Thoracic aorta (tissue), 2 donors: ENCODE results near the gene PARVB. TPM values are rescaled to one million over a fixed set of nuclear protein-coding genes. Genes with fewer than 3 reads are reported as not detected.

Experiments used
- ATAC-seq: fragments of 150-250 bp; one replicate; pipeline ENCODE4 v1.8.0; 2017; ENCODE audit warnings: low read depth; ENCODE audit not compliant: insufficient number of reproducible peaks, low FRiP score
- DNase-seq: peaks from one replicate; pipeline ENCODE4 v3.0.0-alpha.2; 2020; ENCODE audit warnings: low spot score
- H3K27ac ChIP-seq, 2 donors: fragments of 200-600 bp; sonication (generic); 1 replicate in 1 of 2; 2 replicates in 1 of 2; pipeline ENCODE4 v1.5.1; 2016; ENCODE audit warnings: mild to moderate bottlenecking in 2 of 2, moderate library complexity in 2 of 2
- H3K27me3 ChIP-seq: fragments of 200-600 bp; sonication (generic); replicated peaks from 2 replicates; pipeline ENCODE4 v1.6.0; 2016; ENCODE audit warnings: mild to moderate bottlenecking; ENCODE audit not compliant: insufficient read depth
- H3K36me3 ChIP-seq: fragments of 200-600 bp; sonication (generic); one replicate; pipeline ENCODE4 v1.5.1; 2016
- H3K4me1 ChIP-seq, 2 donors: fragments of 200-600 bp; sonication (generic); 1 replicate in 1 of 2; 2 replicates in 1 of 2; pipeline versions ENCODE4 v1.5.1 to v1.6.0; 2016; ENCODE audit warnings: low read depth in 2 of 2, mild to moderate bottlenecking in 1 of 2; ENCODE audit not compliant: control insufficient read depth in 1 of 2
- H3K4me3 ChIP-seq: fragments of 200-600 bp; sonication (generic); 2 replicates; pipeline ENCODE4 v1.5.1; 2016; ENCODE audit warnings: mild to moderate bottlenecking
- H3K9me3 ChIP-seq: fragments of 200-600 bp; sonication (generic); 2 replicates; pipeline ENCODE4 v1.5.1; 2016
- CTCF ChIP-seq: fragments of 200-600 bp; sonication (generic); IDR thresholded peaks from one replicate; pipeline ENCODE4 v1.5.1; 2019; ENCODE audit warnings: antibody characterized with exemption
- total RNA-seq, 2 donors: library from RNA; depleted of rRNA; stranded (reverse); fragments of >200 nt; gene quantifications; one replicate each; pipeline versions ENCODE4 v1.1.0 to v1.2.3, GENCODE V29; 2016

PARVB gene
- total RNA-seq, 2 donors from 2014 or later = 15.3 to 17.2 TPM

GRCh38 chr22:44196731-44197131 lies 172.6 kb downstream of the PARVB start:
- no peak overlapping the region for H3K4me3 ChIP-seq
- TF ChIP-seq CTCF = no peak
- H3K27ac ChIP-seq = no peak overlapping the region
- no peaks in the 10 kb centered on the region for H3K27me3 ChIP-seq
- DNase-seq (no peak), ATAC-seq (no peak)
- no peaks in the 10 kb centered on the region for H3K36me3 ChIP-seq
- H3K9me3 ChIP-seq = no peaks in the 10 kb centered on the region
- peaks cover 0 to 6% of the 10 kb centered on the region in 2 donors for H3K4me1 ChIP-seq

GRCh38 chr22:44197271-44197670 lies 173.2 kb downstream of the PARVB start:
- Histone ChIP-seq H3K4me1 (peaks cover 3 to 11% of the 10 kb centered on the region in 2 donors), H3K4me3 (no peak overlapping the region), H3K36me3 (no peaks in the 10 kb centered on the region), H3K9me3 (no peaks in the 10 kb centered on the region), H3K27me3 (no peaks in the 10 kb centered on the region), H3K27ac (no peak overlapping the region)
- no peak for DNase-seq
- no peak for ATAC-seq
- TF ChIP-seq CTCF = no peak

- ATAC-seq = no peak
- H3K9me3 ChIP-seq = no peaks in the 10 kb centered on the region
Measured at GRCh38 chr22:44199164-44199563, 175.1 kb downstream of the PARVB start.

GRCh38 chr22:44199866-44200265 lies 175.8 kb downstream of the PARVB start:
- Histone ChIP-seq H3K9me3 (no peaks in the 10 kb centered on the region), H3K36me3 (no peaks in the 10 kb centered on the region), H3K27me3 (no peaks in the 10 kb centered on the region), H3K27ac (no peak overlapping the region), H3K4me3 (no peak overlapping the region), H3K4me1 (peaks cover 3 to 17% of the 10 kb centered on the region in 2 donors)
- TF ChIP-seq CTCF = no peak
- ATAC-seq = no peak
- DNase-seq = no peak

More at GRCh38 chr22:44199164-44199563, 175.1 kb downstream of the PARVB start:
- Histone ChIP-seq H3K27me3 (no peaks in the 10 kb centered on the region), H3K4me1 (peaks cover 3 to 17% of the 10 kb centered on the region in 2 donors), H3K36me3 (no peaks in the 10 kb centered on the region), H3K4me3 (no peak overlapping the region), H3K27ac (no peak overlapping the region)
- TF ChIP-seq CTCF = no peak
- DNase-seq = no peak

GRCh38 chr22:44200451-44200850 lies 176.3 kb downstream of the PARVB start:
- Histone ChIP-seq H3K4me3 (no peak overlapping the region), H3K9me3 (no peaks in the 10 kb centered on the region), H3K36me3 (no peaks in the 10 kb centered on the region), H3K27ac (no peak overlapping the region), H3K27me3 (no peaks in the 10 kb centered on the region), H3K4me1 (peaks cover 3 to 17% of the 10 kb centered on the region in 2 donors)
- no peak for DNase-seq
- ATAC-seq = no peak
- no peak for TF ChIP-seq CTCF
